HG02840 (cell line): Measurements from ENCODE around the gene SERPINB12.

Source experiments
- ATAC-seq: cut with Tn5 transposase; IDR thresholded peaks from one replicate; pipeline ENCODE4 v1.9.1; 2021; ENCODE audit warnings: mild to moderate bottlenecking, moderate library complexity, moderate number of reproducible peaks; ENCODE audit not compliant: unreplicated experiment, low FRiP score

Gene SERPINB12

GRCh38 chr18:63591725-63592124 lies 49.6 kb downstream of the SERPINB12 start:
- ATAC-seq, result no peak

- ATAC-seq, result no peak
These were observed 50.3 kb downstream of the SERPINB12 start for GRCh38 chr18:63592471-63592870.

DNA sequence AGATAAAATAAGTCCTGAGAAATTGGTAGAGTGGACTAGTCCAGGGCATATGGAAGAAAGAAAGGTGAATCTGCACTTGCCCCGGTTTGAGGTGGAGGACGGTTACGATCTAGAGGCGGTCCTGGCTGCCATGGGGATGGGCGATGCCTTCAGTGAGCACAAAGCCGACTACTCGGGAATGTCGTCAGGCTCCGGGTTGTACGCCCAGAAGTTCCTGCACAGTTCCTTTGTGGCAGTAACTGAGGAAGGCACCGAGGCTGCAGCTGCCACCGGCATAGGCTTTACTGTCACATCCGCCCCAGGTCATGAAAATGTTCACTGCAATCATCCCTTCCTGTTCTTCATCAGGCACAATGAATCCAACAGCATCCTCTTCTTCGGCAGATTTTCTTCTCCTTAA lies 54.8 kb downstream of the SERPINB12 start:
- ATAC-seq, result no peak

- no peak for ATAC-seq
These were observed 61.2 kb downstream of the SERPINB12 start for GRCh38 chr18:63603355-63603754.

GRCh38 chr18:63603772-63604171 lies 61.6 kb downstream of the SERPINB12 start:
- peak; percentile 95 for ATAC-seq

GRCh38 chr18:63604791-63605567 lies 62.8 kb downstream of the SERPINB12 start:
- ATAC-seq, result no peak

DNA sequence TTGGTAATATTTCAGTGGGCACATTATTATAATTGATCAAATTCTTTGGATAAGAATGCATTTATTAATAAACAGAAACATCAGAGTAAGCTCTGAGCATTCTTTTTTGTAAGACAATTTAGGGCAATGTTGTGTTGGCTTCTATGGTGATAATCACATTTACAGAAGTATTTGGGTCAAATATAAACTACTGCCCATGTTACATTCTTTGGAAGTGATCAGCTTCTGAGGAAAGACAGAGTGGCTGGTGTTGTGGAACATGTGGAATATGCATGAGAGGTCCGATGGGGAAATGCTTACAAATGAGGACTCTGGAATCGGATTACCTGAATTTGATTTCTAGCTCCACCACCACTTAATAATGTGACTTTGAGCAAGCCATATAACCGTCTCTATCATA lies 64.4 kb downstream of the SERPINB12 start:
- no peak for ATAC-seq

DNA sequence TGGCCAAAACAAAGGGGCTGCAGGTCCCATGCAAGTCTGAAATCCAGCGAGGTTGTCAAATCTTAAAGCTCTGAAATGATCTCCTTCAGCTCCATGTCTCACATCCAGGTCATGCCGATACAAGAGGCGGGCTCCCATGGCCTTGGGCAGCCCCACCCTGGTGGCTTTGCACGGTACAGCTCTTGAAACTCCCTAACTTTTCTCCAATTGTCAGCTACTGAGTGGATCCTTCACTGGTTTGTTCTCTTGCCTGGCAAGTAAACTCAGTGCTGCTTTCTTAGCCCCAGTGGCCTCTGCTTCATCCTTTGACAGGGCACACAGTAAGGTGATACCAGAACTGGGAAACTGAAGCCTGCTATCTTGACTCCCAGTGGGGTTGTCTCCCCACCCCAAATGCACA lies 71.3 kb downstream of the SERPINB12 start:
- no peak for ATAC-seq

DNA sequence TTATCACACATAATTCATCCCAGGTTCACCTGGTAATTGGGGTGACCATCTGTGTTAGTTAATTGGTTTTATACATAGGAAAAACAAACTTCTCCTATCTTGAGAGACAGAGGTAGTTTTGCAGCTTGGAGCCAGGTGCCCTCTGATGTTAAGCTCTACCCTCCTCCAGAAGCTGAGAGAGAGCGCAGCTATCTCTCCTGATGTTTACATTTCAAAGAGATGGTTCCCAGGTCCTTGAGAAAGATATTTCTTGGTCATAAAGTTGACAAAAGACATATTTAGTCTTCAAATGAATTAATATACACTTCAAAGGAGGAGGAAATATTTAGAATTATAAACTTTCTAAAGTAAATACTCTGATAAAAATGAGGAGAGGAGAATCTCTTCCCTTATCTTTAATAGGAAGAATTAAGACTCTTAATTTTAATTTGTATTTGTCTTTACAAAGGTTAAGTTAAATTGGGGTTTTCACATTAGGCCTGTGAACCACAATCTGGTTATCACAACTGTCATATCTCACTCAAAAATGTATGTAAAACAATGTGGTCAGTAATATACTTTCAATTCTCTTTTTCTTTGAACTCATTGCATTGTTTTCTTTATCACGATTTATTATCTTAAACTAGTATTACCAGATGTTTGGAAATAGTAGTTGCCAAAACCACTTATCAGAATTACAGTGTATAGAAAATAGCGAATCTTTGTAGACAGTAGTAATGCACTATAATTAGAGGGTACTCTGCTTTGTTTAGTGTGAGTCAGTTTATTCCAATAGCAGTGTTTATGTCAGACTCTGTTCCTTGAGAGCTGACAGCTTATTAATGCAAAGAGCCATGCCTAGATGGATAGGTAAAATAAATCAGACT lies 75.1 kb downstream of the SERPINB12 start:
- no peak for ATAC-seq

DNA sequence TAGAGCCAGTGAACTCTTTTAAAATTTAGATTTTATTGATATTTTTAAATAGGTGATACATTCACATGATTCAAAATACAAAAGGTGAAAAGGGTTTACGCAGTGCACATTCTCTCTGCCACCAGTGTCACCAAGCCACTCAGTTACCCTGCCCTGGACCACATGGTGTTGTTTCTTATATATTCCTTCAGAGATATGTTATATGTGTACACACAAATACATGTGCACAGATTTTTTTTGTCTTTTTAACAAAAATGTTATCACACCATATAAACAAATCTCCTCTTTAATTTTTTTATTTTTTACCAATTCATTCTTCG lies 75.7 kb downstream of the SERPINB12 start:
- ATAC-seq, result no peak
